HepG2 (cell line): ENCODE measurements around the gene TMEM98. TPM values are rescaled to one million over a fixed set of nuclear protein-coding genes. Genes with fewer than 3 reads are reported as not detected.

Source experiments
- NFYB ChIP-seq: sonication (generic); formaldehyde crosslinking; IDR thresholded peaks from 2 replicates; pipeline ENCODE4 v1.4.0; 2020; ENCODE audit warnings: missing genetic modification reagents
- ZNF160 ChIP-seq: sonication (generic); formaldehyde crosslinking; IDR thresholded peaks from 2 replicates; pipeline ENCODE4 v1.8.0; 2022; ENCODE audit warnings: mild to moderate bottlenecking, inconsistent platforms, missing genetic modification reagents
- ZNF331 ChIP-seq: sonication (generic); formaldehyde crosslinking; IDR thresholded peaks from 2 replicates; pipeline ENCODE4 v1.4.0; 2020; ENCODE audit warnings: missing genetic modification reagents
- polyA plus RNA-seq, 8 experiments: library from polyadenylated mRNA; depleted of rRNA in 3 of 8; stranded (reverse) in 7 of 8; unstranded in 1 of 8; fragments of >200 nt; fragmentation: Illumina TruSeq in 4 of 8; extraction: Trizol in 4 of 8; gene quantifications; 2 replicates each; pipeline versions ENCODE4 v1.2.1 to v1.2.3, GENCODE V29; 2011 to 2016; ENCODE audit warnings: low read depth in 4 of 8, missing spikeins in 1 of 8, mixed read lengths in 1 of 8; ENCODE audit not compliant: insufficient read depth in 1 of 8
- total RNA-seq, 5 experiments: library from RNA; depleted of rRNA; stranded (reverse); fragments of >200 nt; fragmentation: Illumina TruSeq; extraction: Trizol; gene quantifications; 2 replicates each; pipeline ENCODE4 v1.2.3, GENCODE V29; 2016; ENCODE audit warnings: low read depth in 1 of 5
- TF ChIP-seq, protein P1 (sequence below): sonication (generic); formaldehyde crosslinking; conservative IDR thresholded peaks from 2 replicates; pipeline ENCODE4 v1.4.0; 2020; ENCODE audit warnings: missing genetic modification reagents
- TF ChIP-seq, protein P2 (sequence below): sonication (generic); formaldehyde crosslinking; IDR thresholded peaks from 2 replicates; pipeline ENCODE4 v1.8.0; 2022; ENCODE audit warnings: mild to moderate bottlenecking, missing genetic modification reagents; ENCODE audit not compliant: insufficient replicate concordance
- TF ChIP-seq, protein P3 (sequence below): sonication (generic); formaldehyde crosslinking; IDR thresholded peaks from 2 replicates; pipeline ENCODE4 v1.4.0; 2020; ENCODE audit warnings: missing genetic modification reagents
- TF ChIP-seq, protein P4 (sequence below): sonication (generic); formaldehyde crosslinking; IDR thresholded peaks from 2 replicates; pipeline ENCODE4 v1.4.0; 2020; ENCODE audit warnings: missing genetic modification reagents, mild to moderate bottlenecking, borderline replicate concordance
- TF ChIP-seq, protein P5 (sequence below): sonication (generic); formaldehyde crosslinking; IDR thresholded peaks from 2 replicates; pipeline ENCODE4 v1.8.0; 2023; ENCODE audit warnings: mild to moderate bottlenecking, missing genetic modification reagents

The TMEM98 gene
- total and polyA plus RNA-seq, 2 of the 13 experiments (the other 11 are each of a cell fraction or from before 2014, with no cell fraction given) = 103 to 175 TPM

DNA sequence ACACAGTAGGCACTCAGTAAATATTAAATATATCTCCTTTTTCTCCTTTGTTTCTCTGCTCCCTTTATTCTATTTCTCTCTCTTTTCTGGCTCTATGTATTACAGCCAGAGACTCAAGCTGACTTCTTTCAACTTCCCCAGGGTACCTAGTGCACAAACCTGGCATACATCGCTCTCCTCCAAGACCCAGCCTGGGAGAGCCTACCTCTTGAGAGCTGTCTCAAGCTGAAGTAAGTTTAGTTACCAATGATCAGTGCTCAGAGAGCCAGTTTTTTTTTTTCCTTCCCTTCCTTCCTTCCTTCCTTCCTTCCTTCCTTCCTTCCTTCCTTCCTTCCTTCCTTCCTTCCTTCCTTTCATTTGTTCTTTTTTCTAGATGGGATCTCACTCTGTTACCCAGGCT lies 19.8 kb downstream of the TMEM98 start (continued):
- TF ChIP-seq, protein P1, sequence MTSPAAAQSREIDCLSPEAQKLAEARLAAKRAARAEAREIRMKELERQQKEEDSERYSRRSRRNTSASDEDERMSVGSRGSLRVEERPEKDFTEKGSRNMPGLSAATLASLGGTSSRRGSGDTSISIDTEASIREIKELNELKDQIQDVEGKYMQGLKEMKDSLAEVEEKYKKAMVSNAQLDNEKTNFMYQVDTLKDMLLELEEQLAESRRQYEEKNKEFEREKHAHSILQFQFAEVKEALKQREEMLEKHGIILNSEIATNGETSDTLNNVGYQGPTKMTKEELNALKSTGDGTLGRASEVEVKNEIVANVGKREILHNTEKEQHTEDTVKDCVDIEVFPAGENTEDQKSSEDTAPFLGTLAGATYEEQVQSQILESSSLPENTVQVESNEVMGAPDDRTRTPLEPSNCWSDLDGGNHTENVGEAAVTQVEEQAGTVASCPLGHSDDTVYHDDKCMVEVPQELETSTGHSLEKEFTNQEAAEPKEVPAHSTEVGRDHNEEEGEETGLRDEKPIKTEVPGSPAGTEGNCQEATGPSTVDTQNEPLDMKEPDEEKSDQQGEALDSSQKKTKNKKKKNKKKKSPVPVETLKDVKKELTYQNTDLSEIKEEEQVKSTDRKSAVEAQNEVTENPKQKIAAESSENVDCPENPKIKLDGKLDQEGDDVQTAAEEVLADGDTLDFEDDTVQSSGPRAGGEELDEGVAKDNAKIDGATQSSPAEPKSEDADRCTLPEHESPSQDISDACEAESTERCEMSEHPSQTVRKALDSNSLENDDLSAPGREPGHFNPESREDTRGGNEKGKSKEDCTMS (CRISPR knock-in tag) = no peak
- TF ChIP-seq, protein P2, sequence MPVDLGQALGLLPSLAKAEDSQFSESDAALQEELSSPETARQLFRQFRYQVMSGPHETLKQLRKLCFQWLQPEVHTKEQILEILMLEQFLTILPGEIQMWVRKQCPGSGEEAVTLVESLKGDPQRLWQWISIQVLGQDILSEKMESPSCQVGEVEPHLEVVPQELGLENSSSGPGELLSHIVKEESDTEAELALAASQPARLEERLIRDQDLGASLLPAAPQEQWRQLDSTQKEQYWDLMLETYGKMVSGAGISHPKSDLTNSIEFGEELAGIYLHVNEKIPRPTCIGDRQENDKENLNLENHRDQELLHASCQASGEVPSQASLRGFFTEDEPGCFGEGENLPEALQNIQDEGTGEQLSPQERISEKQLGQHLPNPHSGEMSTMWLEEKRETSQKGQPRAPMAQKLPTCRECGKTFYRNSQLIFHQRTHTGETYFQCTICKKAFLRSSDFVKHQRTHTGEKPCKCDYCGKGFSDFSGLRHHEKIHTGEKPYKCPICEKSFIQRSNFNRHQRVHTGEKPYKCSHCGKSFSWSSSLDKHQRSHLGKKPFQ (CRISPR knock-in tag) = no peak
- TF ChIP-seq ZNF331 (no peak), NFYB (CRISPR knock-in tag) (no peak), ZNF160 (CRISPR knock-in tag) (no peak)
- TF ChIP-seq, protein P3, sequence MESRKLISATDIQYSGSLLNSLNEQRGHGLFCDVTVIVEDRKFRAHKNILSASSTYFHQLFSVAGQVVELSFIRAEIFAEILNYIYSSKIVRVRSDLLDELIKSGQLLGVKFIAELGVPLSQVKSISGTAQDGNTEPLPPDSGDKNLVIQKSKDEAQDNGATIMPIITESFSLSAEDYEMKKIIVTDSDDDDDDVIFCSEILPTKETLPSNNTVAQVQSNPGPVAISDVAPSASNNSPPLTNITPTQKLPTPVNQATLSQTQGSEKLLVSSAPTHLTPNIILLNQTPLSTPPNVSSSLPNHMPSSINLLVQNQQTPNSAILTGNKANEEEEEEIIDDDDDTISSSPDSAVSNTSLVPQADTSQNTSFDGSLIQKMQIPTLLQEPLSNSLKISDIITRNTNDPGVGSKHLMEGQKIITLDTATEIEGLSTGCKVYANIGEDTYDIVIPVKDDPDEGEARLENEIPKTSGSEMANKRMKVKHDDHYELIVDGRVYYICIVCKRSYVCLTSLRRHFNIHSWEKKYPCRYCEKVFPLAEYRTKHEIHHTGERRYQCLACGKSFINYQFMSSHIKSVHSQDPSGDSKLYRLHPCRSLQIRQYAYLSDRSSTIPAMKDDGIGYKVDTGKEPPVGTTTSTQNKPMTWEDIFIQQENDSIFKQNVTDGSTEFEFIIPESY (CRISPR knock-in tag) = no peak
- TF ChIP-seq, protein P4, sequence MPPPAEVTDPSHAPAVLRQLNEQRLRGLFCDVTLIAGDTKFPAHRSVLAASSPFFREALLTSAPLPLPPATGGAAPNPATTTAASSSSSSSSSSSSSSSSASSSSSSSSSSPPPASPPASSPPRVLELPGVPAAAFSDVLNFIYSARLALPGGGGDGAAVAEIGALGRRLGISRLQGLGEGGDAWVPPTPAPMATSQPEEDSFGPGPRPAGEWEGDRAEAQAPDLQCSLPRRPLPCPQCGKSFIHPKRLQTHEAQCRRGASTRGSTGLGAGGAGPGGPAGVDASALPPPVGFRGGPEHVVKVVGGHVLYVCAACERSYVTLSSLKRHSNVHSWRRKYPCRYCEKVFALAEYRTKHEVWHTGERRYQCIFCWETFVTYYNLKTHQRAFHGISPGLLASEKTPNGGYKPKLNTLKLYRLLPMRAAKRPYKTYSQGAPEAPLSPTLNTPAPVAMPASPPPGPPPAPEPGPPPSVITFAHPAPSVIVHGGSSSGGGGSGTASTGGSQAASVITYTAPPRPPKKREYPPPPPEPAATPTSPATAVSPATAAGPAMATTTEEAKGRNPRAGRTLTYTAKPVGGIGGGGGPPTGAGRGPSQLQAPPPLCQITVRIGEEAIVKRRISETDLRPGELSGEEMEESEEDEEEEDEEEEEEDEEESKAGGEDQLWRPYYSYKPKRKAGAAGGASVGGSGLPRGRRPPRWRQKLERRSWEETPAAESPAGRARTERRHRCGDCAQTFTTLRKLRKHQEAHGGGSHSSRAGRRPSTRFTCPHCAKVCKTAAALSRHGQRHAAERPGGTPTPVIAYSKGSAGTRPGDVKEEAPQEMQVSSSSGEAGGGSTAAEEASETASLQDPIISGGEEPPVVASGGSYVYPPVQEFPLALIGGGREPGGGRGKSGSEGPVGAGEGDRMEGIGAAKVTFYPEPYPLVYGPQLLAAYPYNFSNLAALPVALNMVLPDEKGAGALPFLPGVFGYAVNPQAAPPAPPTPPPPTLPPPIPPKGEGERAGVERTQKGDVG = no peak
- TF ChIP-seq, protein P5, sequence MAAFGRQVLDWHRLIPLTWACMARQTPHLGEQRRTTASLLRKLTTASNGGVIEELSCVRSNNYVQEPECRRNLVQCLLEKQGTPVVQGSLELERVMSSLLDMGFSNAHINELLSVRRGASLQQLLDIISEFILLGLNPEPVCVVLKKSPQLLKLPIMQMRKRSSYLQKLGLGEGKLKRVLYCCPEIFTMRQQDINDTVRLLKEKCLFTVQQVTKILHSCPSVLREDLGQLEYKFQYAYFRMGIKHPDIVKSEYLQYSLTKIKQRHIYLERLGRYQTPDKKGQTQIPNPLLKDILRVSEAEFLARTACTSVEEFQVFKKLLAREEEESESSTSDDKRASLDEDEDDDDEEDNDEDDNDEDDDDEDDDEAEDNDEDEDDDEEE = no peak
